GM19328 (cell line): ENCODE data around the gene GSG1L.

Experiments used
- ATAC-seq: cut with Tn5 transposase; IDR thresholded peaks from one replicate; pipeline ENCODE4 v1.9.1; 2021; ENCODE audit warnings: mild to moderate bottlenecking, moderate library complexity; ENCODE audit not compliant: unreplicated experiment

GSG1L gene

GRCh38 chr16:27764869-27765675, 298.4 kb downstream of the GSG1L start:
- no peak for ATAC-seq

GRCh38 chr16:27764427-27764826, 299.1 kb downstream of the GSG1L start:
- ATAC-seq = no peak

DNA sequence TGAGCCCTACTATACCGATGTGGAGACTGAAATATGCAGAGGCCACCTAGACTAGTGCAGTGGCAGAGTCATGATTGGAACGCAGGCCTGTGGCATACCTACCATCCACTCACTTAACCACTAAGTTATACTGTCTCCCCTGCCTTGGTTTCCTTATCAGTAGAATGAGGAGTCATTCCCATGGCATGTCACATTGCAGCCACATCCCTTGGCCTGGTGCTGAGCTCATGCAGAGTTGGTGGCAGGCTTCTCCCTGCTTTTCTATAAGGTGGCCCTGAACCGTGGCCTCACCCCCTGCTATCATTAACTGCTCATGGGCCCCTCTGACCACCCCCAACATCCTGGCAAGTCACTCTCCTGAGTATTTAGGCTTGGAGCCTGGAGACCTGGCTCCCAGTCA, 301.1 kb downstream of the GSG1L start:
- ATAC-seq = no peak

DNA sequence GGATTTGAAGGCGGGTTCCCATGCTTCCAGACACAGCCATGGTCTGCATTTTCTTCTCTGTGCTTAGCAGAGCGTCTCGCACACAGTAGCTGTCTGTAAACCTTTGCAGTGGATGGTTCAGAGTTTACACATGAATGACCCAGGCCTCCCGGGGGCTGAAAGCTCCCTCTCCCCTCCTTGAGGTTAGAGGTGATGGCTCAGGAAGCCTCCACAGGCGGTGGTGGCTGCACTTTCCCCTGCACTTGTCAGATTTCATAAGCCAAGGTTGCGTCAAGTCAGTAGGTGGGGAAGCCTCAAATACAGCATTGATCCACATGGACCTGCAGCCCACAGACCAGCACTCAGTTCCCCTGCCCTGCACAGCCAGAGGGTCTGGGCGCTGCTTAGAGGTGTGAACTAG, 301.7 kb downstream of the GSG1L start:
- ATAC-seq = no peak

DNA sequence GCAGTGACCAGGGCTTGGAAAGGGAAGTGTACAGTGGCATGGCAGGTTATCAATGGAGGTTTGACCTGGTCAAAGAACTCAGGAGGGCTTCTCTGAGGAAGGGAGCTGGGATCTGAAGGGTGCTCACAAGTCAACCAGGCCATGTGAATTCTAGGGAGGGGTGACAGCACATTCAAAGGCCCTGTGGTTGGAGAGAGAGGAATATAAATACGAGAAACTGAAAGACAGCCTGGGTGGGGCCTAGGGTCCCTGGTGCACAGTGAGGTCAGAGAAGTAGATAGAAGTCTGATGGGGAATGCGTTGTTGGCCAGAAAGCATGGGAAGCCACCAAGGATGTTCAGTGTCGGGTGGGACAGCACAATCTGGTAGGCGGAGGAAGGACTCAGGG, 302.7 kb downstream of the GSG1L start:
- ATAC-seq = no peak

- ATAC-seq = no peak
These were observed 303.3 kb downstream of the GSG1L start for GRCh38 chr16:27759967-27760788.

- ATAC-seq = no peak
These were observed 304.1 kb downstream of the GSG1L start for GRCh38 chr16:27759301-27759871.

GRCh38 chr16:27758544-27758943, 305.0 kb downstream of the GSG1L start:
- no peak for ATAC-seq

DNA sequence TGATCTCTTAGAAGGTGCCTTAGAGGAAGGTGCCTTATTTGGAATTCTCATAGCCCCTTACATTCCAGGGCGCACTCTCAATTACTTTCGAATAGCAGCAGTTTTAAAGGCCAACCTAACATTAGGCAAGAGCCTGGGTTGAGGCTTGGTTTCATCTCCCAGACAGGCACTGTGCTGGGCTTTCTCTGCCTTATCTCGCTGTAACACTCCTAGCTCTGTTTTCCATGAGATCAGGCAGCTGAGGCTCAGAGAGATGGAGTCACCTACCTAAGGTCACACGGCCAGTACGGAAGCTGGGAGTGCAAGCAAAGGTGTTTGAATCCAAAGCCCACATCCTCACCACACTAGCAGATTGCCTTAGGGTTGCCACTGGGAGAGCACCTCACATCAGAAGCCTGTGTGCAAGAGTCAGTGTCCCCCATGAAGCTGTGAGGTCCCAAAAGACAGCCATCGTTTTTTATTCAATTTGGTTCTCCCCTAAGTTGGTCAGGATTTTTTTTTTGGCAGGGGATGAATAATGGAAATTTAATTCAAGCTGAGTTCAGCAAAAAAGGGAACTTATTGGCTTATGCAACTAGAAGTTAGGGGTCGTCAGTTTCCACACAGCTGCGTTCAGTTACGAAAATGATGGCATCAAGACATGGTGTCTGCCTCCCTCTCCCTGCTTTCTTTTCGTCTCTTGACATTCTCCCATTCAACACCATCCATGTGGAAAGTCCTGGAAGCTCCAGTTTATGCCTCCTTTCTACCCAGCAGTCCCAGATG, 307.1 kb downstream of the GSG1L start:
- no peak for ATAC-seq

GRCh38 chr16:27754788-27755690, 308.5 kb downstream of the GSG1L start:
- ATAC-seq = no peak

GRCh38 chr16:27753563-27753962, 310.0 kb downstream of the GSG1L start:
- no peak for ATAC-seq

GRCh38 chr16:27752241-27752640, 311.3 kb downstream of the GSG1L start:
- ATAC-seq = no peak

- no peak for ATAC-seq
These were observed 311.8 kb downstream of the GSG1L start for GRCh38 chr16:27751676-27752075.

GRCh38 chr16:27751233-27751632, 312.3 kb downstream of the GSG1L start:
- ATAC-seq = no peak

DNA sequence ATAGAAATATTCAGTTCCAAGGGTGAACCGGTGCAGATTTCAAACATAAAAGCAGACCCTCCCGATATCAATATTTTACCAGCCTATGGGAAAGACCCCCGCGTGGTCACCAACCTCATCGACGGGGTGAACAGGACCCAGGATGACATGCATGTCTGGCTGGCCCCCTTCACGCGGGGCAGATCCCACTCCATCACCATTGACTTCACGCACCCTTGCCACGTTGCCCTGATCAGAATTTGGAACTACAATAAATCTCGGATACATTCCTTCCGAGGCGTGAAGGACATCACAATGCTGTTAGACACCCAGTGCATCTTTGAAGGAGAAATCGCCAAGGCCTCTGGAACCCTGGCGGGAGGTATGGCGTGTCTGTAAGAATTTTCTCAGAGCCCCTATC, 313.6 kb downstream of the GSG1L start:
- no peak for ATAC-seq

DNA sequence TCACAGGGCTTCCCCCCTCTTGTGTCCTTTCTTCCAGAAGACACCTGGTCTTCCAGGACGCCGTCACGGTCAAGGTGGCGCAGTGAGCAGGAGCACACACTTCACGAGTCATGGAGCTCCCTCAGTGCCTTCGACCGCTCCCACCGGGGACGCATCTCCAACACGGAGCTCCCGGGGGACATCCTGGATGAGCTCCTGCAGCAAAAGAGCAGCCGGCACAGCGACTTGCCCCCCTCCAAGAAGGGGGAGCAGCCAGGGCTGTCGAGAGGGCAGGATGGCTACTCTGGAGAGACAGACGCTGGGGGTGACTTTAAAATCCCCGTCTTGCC, 314.0 kb downstream of the GSG1L start:
- no peak for ATAC-seq

DNA sequence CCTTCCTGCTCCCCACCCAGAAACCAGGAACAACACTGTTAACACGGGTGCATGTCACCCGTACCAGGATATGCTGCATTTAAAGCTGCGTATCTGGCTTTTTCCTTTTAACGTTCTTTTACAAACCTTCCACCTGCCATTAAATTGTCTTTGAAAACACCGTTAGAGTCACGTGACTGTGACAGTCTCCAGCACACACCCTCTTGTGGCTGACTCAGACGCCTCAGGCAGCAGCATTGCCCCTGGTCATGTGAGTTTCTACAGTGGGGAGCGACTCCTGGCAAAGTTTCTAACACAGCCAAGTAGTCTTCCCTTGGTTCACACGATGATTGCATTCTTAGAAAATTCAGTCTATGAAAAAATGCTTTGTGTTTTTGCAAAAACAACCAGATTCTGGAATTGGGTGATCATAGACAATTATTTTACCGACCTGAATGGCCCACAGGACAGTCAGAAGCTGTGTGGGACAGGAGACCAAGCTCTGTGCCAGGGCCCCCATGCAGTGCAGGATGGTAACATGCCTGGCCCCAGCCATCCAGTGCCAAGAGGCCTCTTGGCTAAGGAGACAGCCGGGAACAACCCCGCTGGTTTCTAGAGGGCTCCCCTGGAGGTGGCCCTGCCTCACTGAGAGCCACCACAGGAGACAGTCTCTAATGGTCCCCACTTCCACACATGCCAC, 314.5 kb downstream of the GSG1L start:
- ATAC-seq = no peak

GRCh38 chr16:27747946-27748345, 315.6 kb downstream of the GSG1L start:
- ATAC-seq = no peak

GRCh38 chr16:27746076-27746855, 317.2 kb downstream of the GSG1L start:
- ATAC-seq = no peak
